Ishikawa (cell line): Measurements from ENCODE around the gene RNF187.

ENCODE experiments used
- MAX ChIP-seq: IDR thresholded peaks from 2 replicates; pipeline ENCODE4 v1.6.1; 2012
- TF ChIP-seq, protein P1 (sequence below): IDR thresholded peaks from 2 replicates; pipeline ENCODE4 v1.6.1; 2012; ENCODE audit warnings: low read depth, mild to moderate bottlenecking

- TF ChIP-seq, protein P1, sequence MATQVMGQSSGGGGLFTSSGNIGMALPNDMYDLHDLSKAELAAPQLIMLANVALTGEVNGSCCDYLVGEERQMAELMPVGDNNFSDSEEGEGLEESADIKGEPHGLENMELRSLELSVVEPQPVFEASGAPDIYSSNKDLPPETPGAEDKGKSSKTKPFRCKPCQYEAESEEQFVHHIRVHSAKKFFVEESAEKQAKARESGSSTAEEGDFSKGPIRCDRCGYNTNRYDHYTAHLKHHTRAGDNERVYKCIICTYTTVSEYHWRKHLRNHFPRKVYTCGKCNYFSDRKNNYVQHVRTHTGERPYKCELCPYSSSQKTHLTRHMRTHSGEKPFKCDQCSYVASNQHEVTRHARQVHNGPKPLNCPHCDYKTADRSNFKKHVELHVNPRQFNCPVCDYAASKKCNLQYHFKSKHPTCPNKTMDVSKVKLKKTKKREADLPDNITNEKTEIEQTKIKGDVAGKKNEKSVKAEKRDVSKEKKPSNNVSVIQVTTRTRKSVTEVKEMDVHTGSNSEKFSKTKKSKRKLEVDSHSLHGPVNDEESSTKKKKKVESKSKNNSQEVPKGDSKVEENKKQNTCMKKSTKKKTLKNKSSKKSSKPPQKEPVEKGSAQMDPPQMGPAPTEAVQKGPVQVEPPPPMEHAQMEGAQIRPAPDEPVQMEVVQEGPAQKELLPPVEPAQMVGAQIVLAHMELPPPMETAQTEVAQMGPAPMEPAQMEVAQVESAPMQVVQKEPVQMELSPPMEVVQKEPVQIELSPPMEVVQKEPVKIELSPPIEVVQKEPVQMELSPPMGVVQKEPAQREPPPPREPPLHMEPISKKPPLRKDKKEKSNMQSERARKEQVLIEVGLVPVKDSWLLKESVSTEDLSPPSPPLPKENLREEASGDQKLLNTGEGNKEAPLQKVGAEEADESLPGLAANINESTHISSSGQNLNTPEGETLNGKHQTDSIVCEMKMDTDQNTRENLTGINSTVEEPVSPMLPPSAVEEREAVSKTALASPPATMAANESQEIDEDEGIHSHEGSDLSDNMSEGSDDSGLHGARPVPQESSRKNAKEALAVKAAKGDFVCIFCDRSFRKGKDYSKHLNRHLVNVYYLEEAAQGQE, result no peak
- no peak for TF ChIP-seq MAX
These were observed 20.9 kb downstream of the RNF187 start for GRCh38 chr1:228507961-228508652.
